ENCODE measurements around the gene PLCH2.

The PLCH2 gene

DNA sequence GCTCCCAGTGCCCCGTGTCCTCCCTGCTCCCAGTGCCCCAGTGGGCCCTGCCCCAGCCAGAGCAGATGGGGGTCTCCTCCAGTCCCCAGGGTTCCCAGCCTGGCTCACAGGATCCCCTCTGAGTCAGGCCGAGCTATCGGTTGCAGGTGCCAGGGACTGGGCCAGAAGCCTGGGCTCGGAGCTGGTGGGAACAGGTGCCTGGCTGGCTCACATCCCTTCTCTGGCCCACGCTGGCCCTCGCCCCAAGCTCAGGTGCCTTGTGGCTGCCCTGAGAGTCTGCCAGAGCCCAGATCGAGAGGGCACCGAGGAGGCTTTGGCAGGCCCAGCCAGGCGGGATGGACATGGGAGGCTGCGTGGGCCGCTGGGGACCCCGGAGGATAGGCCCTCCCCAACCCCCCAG lies 18.9 kb downstream of the PLCH2 start:
- no peak for DNase-seq (ENCODE audit: extremely low read depth in 1 of 2, low read depth in 1 of 2)

DNA sequence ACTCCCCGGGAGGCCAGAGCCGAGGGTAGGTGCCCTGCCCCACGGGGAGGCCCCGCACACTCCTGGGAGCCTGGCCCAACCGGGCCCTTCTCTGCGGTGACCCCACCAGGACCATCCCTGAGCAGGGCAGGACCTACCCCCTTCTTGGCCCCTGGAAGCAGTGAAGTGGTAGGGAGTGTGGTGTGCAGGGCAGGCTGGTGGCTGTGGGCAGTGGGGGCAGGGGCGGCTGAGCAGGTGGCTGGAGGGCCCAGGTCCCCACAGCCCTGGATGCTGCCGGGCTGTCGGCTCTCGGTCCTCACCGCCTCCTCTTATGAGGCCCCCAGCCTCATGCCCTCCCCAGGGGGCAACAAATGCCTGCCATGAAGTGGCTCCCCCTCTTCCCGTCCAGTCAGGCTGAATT lies 19.5 kb downstream of the PLCH2 start:
- DNase-seq (ENCODE audit: extremely low read depth in 1 of 2, low read depth in 1 of 2) = no peak

DNA sequence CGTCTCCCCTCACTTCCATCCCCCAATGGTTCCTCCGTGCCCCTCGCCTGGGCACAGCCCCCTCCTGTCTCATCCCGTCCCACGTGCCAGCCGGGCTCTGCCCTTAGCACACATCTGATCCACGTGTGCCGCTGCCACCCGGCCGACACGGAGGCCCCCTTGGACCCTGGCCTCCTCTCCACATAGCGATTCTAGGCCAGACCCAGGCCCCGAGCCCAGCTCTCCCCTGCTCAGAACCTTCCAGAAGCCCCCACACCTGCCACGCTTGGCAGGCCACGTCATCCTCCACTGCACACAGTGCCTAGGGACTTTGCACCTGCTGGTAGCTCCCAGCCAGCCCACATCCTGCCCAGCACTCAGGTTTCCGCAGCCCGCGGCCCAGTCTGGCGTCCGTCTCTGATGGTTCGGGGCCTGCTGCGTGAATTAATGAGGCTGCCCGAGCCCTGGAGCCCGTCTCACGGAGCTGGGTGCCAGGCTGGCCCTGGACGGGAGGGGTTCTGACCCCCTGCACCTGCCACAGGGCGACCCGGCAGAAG lies 20.1 kb downstream of the PLCH2 start:
- no peak for DNase-seq (ENCODE audit: extremely low read depth in 1 of 2, low read depth in 1 of 2)

DNA sequence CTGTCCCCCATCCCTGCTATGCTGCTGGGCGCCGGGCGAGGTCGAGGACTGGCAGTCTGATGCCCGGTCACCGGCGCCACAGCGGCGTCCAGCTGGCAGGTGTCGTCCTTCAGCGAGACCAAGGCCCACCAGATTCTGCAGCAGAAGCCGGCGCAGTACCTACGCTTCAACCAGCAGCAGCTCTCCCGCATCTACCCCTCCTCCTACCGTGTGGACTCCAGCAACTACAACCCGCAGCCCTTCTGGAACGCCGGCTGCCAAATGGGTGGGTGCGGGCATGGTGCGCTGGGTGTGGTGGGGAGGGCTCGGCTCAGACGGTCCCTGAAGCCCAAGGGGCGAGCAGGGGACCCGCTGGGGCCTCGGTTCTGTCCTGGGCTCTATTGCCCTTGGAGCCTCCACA lies 20.7 kb downstream of the PLCH2 start:
- DNase-seq (ENCODE audit: extremely low read depth in 1 of 2, low read depth in 1 of 2) = no peak

- no peak for DNase-seq (ENCODE audit: extremely low read depth in 1 of 2, low read depth in 1 of 2)
Observed at GRCh38 chr1:2497891-2498290, 21.8 kb downstream of the PLCH2 start.

- DNase-seq (ENCODE audit: extremely low read depth in 1 of 2, low read depth in 1 of 2) = no peak
Observed at GRCh38 chr1:2498648-2499047, 22.6 kb downstream of the PLCH2 start.

- no peak for DNase-seq (ENCODE audit: extremely low read depth in 1 of 2, low read depth in 1 of 2)
Observed at GRCh38 chr1:2499260-2499659, 23.2 kb downstream of the PLCH2 start.

DNA sequence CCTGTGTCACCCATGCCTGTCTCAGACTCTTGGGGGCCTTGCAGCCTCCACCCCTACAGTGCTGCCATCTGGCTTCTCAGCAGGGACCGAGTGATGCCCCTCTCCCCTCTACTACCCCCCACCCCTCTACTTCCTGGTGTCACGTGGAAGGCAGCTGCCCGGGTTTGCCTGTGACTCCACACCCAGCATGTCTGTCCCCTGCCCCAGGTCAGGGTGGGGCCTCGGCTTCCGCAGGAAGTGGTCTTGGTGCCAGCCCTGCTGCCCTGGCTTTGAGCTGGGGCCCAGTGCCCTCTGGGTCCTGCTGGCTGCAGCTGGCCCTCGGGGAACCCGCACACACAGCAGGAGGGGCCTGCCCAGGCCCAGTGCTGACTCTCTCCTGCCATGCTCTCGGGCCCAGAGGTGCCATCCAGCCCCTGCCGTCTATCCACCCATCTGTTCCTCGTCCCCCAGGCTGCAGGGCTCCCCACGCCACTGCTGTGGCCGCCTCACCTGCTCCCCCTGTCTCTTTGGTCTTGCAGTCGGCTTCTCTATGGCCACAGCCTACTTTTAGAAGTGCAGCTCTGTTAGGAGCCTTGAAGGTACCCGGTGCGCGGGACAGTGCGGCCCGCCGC lies 24.0 kb downstream of the PLCH2 start:
- DNase-seq (ENCODE audit: extremely low read depth in 1 of 2, low read depth in 1 of 2) = no peak

DNA sequence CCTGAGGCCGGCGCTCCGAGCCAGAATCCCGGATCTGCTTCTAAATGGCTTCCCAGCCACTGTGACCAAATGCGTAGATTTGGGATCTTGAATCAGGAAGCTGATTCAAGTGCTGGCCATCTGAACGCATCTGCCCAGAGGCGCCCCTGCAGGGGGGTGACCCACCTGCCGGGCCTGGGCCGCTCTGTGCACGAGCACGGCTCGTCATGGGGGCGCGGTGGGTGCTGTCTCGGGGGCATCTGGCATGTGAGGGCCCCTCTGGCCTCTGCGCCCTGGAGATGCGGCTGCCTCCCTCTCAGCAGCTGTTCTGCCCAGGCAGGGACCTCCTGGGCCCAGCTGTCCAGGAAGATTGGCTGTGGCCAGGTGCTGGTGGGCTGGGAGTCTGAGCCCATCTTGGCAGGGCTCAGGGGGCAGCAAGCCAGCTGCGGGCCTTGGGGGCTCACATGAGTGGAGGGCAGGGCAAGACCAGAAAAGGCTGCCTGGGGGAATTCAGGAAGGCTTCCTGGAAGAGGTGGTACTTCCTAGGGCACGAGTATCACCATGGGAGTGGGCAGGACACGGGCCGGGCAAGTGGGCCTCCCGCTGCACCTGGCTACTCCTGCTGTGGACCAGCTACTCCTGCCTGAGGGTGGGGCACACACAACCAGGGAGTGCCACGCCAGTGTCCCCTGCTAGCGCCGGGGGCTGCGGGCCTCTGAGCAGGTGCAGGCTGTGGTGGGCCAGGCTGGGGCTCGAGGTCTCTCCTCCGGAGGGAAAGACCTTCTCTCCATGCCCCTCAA lies 25.1 kb downstream of the PLCH2 start:
- DNase-seq (ENCODE audit: extremely low read depth in 1 of 2, low read depth in 1 of 2) = no peak

GRCh38 chr1:2501820-2502119 lies 25.7 kb downstream of the PLCH2 start:
- no peak for DNase-seq (ENCODE audit: extremely low read depth in 1 of 2, low read depth in 1 of 2)

DNA sequence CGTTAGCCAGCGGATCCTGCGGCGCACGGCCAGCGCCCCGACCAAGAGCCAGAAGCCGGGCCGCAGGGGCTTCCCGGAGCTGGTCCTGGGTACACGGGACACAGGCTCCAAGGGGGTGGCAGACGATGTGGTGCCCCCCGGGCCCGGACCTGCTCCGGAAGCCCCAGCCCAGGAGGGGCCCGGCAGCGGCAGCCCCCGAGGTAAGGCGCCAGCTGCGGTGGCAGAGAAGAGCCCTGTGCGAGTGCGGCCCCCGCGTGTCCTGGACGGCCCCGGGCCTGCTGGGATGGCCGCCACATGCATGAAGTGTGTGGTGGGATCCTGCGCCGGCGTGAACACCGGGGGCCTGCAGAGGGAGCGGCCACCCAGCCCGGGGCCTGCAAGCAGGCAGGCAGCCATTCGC lies 26.1 kb downstream of the PLCH2 start:
- DNase-seq (ENCODE audit: extremely low read depth in 1 of 2, low read depth in 1 of 2) = no peak

GRCh38 chr1:2502661-2503553 lies 26.8 kb downstream of the PLCH2 start:
- DNase-seq (ENCODE audit: extremely low read depth in 1 of 2, low read depth in 1 of 2) = no peak

- DNase-seq (ENCODE audit: extremely low read depth in 1 of 2, low read depth in 1 of 2) = no peak
Observed at GRCh38 chr1:2503554-2504224, 27.6 kb downstream of the PLCH2 start.

GRCh38 chr1:2504225-2504948 lies 28.3 kb downstream of the PLCH2 start:
- no peak for DNase-seq (ENCODE audit: extremely low read depth in 1 of 2, low read depth in 1 of 2)

DNA sequence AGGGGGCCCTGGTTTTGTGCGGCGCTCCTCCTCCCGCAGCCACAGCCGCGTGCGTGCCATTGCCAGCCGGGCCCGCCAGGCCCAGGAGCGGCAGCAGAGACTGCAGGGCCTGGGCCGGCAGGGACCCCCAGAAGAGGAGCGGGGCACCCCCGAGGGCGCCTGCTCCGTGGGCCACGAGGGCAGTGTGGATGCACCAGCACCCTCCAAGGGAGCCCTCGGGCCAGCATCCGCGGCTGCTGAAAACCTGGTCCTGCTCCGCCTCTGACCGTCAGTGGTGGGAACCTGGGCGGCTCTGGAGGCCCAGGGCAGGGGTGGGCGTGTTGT lies 28.8 kb downstream of the PLCH2 start:
- DNase-seq (ENCODE audit: extremely low read depth in 1 of 2, low read depth in 1 of 2) = no peak

DNA sequence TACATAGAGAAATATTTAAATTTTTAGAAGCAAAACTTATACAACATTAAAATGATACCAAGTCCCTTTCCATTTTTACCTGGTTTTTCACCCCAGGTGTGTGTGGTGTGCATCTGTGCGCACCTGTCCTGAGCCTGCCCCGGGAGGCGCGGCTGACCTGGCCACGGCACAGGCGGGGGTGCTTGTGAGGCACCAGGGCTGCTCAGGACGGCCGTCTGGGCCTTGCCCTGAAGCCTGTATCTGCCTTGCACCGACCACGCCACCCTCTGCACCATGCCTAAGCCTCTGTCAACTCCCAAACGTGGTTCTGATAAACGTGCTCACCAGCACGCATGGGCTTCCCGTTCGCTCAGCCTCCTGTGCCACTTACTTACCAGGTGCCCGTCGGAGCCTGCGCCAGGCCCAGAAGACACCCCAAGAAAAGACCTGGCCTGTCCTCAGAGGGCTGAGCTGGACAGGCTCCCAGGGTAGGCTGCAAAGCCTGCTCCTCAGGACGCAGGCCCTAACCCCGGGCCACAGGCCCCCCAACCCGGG lies 29.4 kb downstream of the PLCH2 start:
- no peak for DNase-seq (ENCODE audit: extremely low read depth in 1 of 2, low read depth in 1 of 2)

- no peak for DNase-seq (ENCODE audit: extremely low read depth in 1 of 2, low read depth in 1 of 2)
Observed at GRCh38 chr1:2506007-2506860, 30.1 kb downstream of the PLCH2 start.

- no peak for DNase-seq (ENCODE audit: extremely low read depth in 1 of 2, low read depth in 1 of 2)
Observed at GRCh38 chr1:2506901-2507565, 30.9 kb downstream of the PLCH2 start.

DNA sequence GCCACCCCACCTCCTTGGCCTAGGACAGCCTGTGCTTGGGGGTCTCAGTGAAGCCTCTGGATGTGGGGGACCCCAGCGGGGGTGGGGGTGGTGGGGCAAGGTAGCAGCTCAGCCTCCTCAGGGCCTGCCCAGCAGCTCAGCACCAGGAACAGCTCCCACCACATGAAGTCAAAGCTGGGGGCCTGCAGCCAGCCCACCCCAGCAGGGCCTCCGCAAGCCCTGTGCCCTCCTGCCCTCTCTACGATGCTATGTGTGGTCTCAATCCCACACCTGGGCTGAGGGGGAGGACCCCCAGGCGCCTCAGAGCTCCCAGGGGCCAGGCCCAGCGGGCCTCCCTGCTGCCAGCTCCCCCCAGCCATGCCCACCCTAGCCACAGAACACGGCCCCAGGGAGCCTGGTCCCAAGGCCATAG lies 31.7 kb downstream of the PLCH2 start:
- DNase-seq (ENCODE audit: extremely low read depth in 1 of 2, low read depth in 1 of 2) = no peak

Measured in stimulated activated CD8-positive, alpha-beta memory T cell treated with anti-CD3 and anti-CD28 coated beads, Interleukin-7, amount 100 ng/mL, for 48 hours (primary cell).